Measurements from ENCODE around the gene RGL3. TPM values are rescaled to one million over a fixed set of nuclear protein-coding genes. Genes with fewer than 3 reads are reported as not detected.
"Not testable (repeated sequence)": the region's sequence is repeated elsewhere in the genome, so short reads cannot be mapped to it uniquely, and the experiment has no call there.

RGL3 gene
- polyA plus RNA-seq, 3 donors: 67.6 to 137 (median 119) TPM

DNA sequence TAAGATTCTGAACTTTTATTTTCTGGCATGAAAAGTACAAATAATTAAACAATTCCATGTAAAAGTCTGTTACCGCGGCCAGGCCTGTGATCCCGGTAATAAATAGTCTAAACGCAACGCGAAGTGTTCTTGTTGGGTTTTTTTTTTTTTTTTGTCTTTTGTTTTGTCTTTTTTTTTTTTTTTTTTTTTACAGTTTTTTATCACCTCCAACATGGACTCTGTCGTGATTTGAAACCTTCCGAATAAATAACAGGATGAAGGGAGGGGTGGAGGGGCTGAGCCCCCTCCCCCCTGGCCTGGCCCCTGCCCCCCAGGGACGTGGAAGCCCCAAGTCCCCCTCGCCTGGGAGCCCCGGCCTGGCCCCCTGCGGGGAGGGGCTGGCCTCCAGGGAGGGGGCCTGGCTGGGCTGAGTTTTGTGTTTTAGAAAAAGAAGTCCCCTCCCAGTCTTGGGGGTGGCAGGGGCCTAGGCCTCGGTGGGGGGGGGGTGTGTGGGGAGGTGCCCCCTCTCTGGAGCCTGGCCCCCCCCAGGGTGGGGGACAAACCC lies 32.3 kb upstream of the RGL3 start:
- DNase-seq: no peak

DNA sequence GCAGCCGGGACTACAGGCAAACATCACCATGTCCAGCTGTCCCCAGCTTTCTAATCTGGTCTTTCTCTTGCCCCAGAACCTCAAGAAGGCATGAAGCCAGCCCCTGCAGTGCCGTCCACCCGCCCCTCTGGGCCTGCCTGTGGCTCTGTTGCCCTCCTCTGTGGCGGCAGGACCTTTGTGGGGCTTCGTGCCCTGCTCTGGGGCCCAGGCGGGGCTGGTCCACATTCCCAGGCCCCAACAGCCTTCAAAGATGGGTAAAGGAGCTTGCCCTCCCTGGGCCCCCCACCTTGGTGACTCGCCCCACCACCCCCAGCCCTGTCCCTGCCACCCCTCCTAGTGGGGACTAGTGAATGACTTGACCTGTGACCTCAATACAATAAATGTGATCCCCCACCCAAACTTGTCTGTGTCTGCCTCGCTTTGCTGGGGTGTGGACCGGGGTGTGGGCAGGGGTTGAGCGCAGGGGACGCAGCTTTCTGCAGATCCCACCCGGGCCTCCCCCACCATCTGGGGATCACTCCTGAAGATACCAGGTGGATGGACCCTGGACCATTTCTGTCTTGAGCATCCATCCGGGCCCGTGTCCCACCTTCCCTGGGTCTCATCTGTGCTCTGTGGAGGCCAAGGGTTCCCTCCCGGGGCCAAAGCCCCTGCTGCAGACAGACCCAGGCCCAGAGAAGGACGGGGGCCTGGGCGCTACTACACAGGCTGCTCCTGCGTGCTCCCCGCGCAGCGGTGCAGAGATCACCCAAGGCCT lies 31.6 kb upstream of the RGL3 start:
- no peak for DNase-seq

DNA sequence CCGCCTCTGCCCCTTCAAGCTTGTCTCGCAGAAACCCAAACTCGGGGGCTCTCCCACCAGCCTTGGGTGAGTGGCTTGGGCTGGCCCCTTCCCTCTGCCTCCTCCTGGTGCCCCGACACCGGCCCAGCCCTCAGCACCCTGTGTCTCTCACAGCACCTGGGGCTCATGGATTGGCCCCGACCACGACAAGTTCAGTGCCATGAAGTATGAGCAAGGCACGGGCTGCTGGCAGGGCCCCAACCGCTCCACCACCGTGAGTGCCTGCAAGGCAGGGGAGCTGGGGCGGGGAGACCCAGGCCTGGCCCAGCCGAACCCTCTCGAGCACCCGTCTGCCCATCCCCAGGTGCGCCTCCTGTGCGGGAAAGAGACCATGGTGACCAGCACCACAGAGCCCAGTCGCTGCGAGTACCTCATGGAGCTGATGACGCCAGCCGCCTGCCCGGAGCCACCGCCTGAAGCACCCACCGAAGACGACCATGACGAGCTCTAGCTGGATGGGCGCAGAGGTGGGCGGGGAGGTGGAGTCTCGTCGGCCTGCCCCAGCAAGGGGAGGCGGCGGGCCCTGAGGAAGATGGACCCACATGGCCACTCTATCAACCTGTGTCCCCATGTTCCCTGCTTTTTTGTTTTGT lies 29.9 kb upstream of the RGL3 start:
- DNase-seq: no peak

DNA sequence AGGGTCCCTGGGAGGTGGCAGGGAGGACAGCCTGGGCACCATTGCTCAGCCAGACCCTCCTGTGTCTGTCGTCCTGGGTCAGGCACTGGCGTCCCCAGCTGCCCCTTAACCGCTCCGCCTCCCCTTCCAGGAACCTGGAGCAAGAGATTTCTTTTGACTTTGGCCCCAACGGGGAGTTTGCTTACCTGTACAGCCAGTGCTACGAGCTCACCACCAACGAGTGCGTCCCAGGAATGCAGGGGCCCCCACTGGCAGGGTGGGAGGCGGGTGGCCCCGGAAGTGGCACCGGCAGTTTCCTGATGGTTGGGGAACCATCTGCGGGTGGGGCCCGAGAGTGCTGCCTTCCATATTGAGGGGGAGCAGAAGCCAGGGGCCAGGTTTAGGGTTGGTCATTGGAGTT lies 29.3 kb upstream of the RGL3 start:
- no peak for DNase-seq

DNA sequence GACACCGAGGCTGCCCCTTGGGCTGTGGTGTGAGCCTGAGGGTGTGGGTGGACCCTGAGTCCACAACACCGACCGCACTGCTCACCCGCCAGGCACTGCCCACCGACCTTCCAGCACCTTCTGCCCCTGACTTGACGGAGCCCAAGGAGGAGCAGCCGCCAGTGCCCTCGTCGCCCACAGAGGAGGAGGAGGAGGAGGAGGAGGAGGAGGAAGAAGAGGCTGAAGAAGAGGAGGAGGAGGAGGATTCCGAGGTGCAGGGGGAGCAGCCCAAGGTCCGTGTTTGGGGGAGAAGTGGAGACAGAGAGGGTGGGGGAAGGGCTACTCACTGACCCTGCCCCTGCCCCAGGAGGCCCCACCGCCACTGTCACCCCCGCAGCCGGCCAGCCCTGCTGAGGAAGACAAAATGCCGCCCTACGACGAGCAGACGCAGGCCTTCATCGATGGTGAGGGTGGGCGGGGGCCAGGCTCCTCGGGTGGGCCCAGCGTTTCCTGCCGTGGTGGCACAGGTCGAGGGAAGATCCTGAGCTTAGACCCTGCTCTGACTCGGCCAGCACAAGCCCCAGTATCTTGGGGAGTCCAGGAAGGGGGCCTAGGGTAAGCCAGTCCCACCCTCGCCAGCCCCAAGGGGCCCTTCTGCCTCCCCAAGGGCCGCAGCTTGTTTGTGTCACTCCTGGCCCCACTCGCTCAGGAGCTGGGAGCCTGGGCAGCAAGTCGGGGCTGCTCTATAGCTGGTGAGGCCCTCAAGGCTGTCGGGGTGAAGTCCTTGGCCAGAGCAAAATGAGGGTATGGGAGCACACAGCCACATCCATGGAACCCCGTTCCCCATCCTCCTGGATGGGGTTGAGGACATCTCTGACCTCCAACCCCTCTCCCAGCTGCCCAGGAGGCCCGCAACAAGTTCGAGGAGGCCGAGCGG lies 28.5 kb upstream of the RGL3 start:
- DNase-seq: no peak

DNA sequence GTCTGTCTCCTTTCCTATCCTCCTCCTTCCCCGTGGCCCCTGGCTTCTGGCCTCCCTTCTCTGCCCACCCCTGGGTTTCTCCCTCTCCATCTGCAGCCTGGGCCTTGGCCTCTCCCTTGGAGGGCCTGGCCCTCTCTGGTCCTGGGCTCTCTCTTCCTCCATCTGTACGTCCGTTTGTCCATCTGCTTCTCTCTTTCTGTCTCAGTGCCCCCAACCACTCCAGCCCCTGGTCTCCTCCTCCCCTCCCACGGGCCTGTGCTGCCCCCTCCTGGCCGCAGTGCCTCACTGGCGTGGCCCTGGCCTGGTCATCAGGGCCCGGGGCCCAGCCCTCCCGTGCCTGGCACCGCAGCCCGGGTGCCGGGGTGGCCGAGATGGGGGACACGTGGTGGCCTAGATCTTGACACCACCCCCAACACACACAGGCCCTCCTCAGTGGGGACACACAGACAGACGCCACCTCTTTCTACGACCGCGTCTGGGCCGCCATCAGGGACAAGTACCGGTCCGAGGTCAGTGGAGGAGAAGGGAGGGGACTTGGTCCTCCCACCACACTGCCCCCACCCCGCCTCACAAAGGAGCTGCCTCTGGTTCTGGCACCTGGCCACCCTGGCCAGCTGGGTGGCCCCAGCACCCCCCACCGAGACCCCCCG lies 27.7 kb upstream of the RGL3 start:
- no peak for DNase-seq

DNA sequence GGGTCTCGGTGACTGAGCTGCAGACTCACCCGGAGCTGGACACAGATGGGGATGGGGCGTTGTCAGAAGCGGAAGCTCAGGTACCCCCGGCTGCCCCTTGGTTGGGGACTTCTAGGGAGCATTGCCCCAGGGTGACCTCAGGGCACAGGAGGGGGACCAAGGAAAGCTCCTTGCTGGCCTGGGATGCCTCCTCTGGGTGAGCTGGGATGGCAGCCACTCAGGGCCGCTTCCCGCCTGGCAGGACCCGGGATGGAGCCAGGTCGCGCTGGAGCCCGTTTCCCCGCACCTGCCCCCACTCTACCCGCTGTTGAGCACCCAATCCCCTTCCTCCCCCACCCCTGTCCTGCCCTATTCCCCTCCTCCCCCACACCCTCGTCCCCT lies 27.1 kb upstream of the RGL3 start:
- no peak for DNase-seq

DNA sequence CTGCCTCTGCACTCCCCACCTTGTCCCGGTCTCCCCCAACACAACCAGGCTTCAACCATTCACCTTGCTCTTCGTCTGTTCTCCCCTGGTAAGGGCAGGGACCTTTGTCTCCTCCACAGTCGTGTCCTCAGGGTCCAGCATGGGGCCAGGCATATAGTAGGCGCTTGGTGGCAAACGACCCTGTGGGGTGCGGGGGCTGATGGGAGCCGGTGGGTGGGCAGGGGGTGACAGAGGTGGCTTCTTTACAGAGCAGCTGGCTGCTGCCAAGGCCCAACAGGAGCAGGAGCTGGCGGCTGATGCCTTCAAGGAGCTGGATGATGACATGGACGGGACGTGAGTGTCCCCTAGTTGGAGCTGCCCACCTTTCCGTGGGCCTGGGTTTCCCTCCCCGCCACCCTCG lies 26.0 kb upstream of the RGL3 start:
- no peak for DNase-seq

DNA sequence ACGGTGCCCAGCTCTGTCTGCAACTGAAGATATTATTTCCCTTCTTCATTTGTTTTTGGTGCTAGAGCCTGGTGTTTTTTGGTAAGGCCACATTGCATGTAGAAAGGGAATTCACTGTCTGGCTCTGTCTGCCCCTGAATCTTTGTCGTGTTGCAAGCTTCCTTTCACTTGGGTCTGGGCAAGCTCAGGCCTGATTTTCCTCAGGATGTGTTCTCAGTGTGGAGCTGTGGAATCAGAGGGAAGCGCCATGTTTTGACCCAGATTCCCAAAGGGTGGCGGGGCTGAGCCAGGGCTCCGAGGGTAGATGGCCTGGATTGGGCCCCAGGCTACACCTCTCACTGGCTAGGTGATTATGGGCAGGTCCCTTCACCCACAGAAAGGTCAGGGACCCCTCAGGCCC lies 24.9 kb upstream of the RGL3 start:
- no peak for DNase-seq

DNA sequence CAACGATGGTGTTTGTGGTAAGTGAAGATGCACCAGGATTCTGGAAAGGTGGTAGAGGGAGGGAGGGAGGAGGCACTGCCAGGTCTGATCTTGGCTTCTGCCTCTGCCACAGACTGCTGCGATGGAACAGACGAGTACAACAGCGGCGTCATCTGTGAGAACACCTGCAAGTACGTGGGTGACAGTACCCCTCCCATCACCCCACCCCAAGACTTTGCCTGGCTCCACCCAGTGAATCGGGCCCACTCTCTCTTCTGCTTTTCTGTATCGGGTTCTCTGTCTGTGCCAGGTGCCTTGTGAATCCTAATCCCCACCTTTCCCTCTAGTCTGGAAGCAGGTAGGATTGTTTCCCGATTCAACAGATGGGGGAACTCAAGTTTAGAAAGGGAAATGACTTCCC lies 18.8 kb upstream of the RGL3 start:
- no peak for DNase-seq

DNA sequence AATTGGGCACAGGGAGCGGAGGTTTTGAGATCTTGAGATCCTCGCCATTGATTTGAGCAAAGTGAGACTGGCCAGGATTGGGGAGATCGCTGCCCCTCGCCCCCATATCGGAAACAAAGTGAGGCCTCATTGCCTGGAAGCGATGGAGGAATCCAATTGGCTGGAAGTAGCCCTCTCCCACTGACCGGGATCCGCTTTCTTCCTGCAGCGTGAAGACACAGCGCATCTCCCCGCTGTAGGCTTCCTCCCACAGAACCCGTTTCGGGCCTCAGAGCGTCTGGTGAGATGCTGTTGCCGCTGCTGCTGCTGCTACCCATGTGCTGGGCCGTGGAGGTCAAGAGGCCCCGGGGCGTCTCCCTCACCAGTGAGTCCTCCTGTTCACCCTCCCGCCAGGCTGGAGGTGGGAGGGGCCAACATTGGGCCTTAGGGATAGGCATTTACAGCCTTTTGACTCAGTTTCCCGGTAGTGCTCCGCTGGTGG lies 16.8 kb upstream of the RGL3 start:
- no peak for DNase-seq

DNA sequence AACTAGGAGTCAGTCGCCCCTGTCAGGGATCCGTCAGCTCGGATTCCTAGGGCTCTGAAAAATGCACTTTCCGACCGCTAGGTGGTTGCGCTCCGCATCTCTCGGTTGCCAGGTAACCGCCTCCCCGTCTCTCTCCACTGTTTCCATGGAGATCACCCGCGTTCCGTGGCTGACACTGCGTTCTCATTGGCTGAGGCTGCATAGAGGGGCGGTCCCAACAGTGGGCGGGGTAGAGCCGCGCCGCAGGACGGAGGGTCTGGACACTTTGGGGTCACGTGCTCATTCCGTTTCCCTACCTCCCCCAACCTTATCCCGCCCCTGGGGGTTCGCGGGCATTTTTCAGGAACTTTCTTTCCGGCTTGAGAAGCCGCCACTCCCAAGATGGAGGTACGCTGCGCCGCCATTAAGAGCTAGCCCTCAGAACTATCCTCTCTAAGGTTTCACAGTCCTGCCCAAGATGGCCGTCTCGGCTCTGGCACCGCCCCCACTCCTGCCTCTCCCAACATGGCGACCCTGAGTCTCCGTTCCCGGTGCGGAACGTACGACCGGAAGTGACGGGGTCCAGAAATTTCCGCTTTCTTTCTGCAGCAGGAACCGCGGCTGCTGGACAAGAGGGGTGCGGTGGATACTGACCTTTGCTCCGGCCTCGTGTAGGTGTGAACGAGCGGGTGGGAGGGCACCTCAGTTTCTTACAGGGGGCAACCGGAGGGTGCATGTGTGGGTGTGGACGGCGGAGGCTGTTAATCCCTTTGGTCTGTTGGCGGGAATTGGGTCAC lies 16.1 kb upstream of the RGL3 start, which contains the start of the genes ODAD3 and PRKCSH:
ODAD3 (minus strand) TSS at position 65 of the 776 bp plus-strand sequence. CDS start 105 bp downstream, outside the sequence.
PRKCSH (plus strand) TSS at position 579 of the 776 bp plus-strand sequence. CDS start 483 bp downstream, outside the sequence.
- peak; percentile 100 for DNase-seq

DNA sequence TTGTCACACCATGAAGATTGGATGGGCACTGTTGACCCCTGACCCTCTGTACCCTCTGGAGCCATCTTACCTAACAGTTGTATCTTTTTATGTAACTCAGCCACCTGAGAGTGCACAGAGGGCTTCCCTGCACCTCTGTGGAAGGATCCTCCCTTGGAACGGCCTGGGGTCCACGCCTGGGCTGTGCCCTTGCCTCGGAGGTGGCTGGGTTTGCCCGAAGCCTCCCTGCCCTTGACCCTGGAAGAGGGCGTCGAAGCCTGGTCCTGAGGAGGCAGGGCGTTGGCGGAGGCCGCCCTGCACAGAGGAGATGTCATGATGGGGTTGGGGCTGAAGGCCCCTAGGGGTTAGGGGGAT lies 15.6 kb upstream of the RGL3 start:
- DNase-seq: no peak

DNA sequence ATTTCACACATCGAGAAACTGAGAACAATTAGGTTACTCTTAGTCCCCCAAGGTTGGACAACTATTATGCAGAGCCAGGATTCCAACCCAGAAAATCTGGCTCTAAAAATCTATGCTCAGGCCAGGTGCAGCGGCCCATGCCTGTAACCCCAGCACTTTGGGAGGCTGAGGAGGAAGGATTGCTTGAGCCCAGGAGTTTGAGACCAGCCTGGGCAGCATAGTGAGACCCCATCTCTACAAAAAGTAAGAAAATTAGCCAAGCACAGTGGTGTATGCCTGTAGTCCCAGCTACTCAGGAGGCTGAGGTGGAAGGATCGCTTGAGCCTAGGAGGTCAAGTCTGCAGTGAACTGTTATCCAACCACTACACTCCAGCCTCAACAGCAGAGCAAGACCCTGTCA lies 14.4 kb upstream of the RGL3 start:
- DNase-seq: not testable (repeated sequence)

DNA sequence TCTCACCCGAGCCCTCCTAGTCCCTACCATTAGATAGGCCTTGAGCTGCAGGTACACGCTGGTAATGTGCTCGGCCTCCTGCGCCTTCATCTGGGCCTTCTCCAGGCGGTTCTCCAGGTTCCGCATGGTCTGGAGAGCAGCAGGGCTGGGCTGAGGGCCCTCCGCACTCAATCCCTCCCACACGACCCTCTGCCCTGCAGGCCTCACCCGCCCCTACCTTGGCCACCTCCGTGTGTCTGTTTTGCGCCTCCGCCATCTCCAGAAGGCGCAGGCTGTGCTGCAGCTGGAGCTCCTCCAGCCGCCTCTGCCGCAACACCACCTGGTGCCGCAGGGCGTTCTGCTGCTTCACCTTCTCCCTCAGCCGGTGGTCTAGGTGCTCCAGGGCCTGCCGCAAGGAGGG lies 7.5 kb upstream of the RGL3 start:
- no peak for DNase-seq

DNA sequence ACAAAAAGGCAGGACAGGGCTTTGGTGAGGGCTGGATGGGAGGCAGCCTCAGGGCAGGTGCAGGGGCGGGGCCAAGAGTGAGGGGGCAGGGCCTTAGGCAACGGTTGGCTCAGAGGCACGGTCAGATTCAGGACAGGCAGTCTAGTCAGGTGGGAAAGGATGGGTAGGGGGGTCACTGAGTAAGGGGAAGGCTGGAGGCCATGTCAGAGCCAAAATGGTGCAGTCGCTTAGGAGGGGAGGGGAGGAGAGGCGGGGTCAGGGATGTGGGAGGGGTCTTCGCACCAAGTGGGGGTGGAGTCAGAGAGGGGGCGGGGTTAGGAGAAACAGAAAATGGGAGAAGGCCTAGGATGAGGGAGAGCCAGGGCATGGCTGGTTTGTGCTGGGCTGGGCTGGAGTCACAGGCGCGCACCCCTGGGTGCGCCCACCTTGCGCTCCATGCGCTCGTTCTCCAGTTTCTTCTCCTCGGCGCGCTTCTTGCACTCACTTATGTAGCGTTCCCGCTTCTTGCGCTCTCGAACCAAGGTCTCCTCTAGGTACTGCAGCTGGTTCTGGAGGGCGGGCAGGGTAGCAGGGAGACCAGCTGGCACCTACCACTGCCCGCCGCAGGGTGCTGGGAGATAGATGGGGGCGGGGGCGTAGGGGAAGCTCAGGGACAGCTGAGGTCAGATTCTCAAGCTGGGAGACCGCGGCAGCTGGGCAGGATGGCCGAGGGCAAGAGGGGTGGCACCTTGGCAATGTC lies 6.8 kb upstream of the RGL3 start:
- no peak for DNase-seq

DNA sequence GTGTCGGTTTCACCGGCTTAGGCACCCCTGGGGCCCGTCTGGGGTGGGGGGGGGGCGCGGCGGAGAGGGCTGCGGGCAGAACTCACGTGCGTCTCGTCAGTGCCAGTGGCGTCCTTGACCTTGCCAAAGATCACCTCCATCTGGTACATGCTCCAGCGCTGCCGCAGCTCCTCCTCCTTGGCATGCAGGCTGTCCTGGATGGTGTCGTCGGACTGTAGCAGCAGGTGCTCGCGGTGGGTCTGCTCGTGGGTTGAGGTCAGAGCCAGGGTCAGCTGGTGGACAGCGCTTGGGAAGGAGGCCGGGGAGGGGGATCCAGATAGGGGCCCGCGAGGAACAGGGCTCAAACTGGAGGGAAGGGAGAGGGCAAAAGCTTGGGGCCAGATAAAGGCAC lies 4.7 kb upstream of the RGL3 start:
- no peak for DNase-seq

DNA sequence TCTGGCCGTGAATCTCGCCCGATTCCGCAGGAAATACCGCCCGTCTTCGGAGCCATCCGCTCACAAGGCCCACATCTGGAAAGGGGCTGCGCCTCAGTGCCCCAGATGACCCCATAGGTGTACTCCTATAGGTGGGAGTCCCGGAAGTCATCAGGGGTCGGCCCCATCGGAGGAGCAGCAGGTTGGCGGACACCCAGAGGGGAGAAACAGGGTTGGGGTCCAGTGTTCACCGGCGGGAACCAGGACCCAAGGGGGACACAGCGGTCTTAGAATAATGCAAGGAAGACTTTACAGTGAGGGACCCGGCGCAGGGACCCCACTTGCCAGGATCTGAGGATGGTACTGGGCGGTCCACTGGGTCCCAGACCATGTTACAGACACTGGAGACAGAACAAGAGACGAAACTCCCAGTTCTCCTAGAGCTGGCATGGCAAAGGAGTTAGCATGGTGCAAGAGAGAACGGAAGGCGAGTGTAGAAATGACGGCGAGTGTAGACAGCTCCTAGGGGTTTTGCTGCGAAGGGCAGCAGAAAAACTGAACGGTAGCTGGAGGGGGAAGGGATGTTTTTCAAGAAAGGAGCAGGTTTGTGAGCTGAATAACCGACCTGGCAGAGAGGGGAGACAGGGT lies 4.2 kb upstream of the RGL3 start:
- no peak for DNase-seq

Data from renal pelvis (tissue), 4 donors.